HL-60 (cell line): Measurements from ENCODE around the gene MRAS.

Experiments used
- DNase-seq, 2 experiments: peaks; one replicate each; pipeline ENCODE4 v3.0.0-alpha.2; 2010 to 2020; ENCODE audit warnings: low read depth in 1 of 2, low spot score in 1 of 2
- H3K27ac ChIP-seq: fragments of 250-450 bp; sonication (Bioruptor Pico); replicated peaks from 2 replicates; pipeline ENCODE4 v1.5.1; 2020; ENCODE audit warnings: mild to moderate bottlenecking, moderate library complexity
- H3K27me3 ChIP-seq: fragments of 250-450 bp; sonication (Bioruptor Pico); 2 replicates; pipeline ENCODE4 v1.5.1; 2021; ENCODE audit warnings: mild to moderate bottlenecking, moderate library complexity; ENCODE audit not compliant: insufficient read depth, poor library complexity, severe bottlenecking
- H3K4me3 ChIP-seq: replicated peaks from 2 replicates; pipeline ENCODE4 v1.5.1; 2011; ENCODE audit warnings: mild to moderate bottlenecking, control low read depth, low read length; ENCODE audit not compliant: insufficient read depth
- GABPA ChIP-seq: IDR thresholded peaks from 2 replicates; pipeline ENCODE4 v1.6.1; 2012; ENCODE audit warnings: low read depth
- POLR2AphosphoS5 ChIP-seq: IDR thresholded peaks from 2 replicates; pipeline ENCODE4 v1.6.1; 2012; ENCODE audit warnings: low read depth
- SPI1 ChIP-seq: IDR thresholded peaks from 2 replicates; pipeline ENCODE4 v1.6.1; 2012; ENCODE audit warnings: low read depth, mild to moderate bottlenecking, borderline replicate concordance
- TF ChIP-seq, protein P1 (sequence below): IDR thresholded peaks from 2 replicates; pipeline ENCODE4 v1.6.1; 2012; ENCODE audit warnings: low read depth; ENCODE audit not compliant: insufficient replicate concordance
- TF ChIP-seq, protein P2 (sequence below): IDR thresholded peaks from one replicate; pipeline ENCODE4 v1.5.1; 2011; ENCODE audit warnings: low read length, control low read depth, inconsistent platforms; ENCODE audit not compliant: insufficient read depth

Gene MRAS

DNA sequence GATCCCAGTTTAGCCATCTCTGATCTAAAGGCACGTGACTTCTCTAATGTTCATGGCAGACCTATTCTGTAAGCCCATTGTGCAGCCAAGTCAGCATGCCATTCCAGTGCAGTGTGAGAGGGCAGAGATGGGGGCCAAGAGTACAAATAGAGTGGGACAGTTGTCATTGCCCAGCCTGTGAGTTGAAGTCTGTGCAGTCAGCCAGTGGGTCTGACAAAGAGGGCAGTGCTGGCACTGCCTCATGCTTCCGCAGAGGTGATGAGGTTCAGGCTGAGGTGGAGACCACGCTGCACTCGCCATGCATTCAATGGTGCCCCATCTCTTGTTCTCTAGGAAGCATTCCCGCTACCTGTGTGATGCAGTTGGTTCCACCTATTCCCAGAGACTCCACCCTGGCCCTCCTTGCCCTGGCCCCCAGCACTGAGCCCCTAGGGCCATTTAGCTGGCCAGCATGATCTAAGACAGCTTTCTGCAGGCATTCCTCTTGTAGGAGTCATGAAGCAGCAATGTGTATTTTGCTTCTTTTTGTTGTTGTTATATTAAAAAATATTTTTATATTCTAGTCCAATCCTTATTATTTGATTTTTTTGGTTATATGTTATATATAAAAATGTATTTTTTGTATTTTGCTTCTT, 3.7 kb downstream of the MRAS start:
- H3K4me3 ChIP-seq, result no peak overlapping the region
- TF ChIP-seq GABPA, result no peak
- TF ChIP-seq, protein P1, sequence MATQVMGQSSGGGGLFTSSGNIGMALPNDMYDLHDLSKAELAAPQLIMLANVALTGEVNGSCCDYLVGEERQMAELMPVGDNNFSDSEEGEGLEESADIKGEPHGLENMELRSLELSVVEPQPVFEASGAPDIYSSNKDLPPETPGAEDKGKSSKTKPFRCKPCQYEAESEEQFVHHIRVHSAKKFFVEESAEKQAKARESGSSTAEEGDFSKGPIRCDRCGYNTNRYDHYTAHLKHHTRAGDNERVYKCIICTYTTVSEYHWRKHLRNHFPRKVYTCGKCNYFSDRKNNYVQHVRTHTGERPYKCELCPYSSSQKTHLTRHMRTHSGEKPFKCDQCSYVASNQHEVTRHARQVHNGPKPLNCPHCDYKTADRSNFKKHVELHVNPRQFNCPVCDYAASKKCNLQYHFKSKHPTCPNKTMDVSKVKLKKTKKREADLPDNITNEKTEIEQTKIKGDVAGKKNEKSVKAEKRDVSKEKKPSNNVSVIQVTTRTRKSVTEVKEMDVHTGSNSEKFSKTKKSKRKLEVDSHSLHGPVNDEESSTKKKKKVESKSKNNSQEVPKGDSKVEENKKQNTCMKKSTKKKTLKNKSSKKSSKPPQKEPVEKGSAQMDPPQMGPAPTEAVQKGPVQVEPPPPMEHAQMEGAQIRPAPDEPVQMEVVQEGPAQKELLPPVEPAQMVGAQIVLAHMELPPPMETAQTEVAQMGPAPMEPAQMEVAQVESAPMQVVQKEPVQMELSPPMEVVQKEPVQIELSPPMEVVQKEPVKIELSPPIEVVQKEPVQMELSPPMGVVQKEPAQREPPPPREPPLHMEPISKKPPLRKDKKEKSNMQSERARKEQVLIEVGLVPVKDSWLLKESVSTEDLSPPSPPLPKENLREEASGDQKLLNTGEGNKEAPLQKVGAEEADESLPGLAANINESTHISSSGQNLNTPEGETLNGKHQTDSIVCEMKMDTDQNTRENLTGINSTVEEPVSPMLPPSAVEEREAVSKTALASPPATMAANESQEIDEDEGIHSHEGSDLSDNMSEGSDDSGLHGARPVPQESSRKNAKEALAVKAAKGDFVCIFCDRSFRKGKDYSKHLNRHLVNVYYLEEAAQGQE, result no peak
- no peak for TF ChIP-seq SPI1
- no peak for TF ChIP-seq POLR2AphosphoS5
- TF ChIP-seq, protein P2, sequence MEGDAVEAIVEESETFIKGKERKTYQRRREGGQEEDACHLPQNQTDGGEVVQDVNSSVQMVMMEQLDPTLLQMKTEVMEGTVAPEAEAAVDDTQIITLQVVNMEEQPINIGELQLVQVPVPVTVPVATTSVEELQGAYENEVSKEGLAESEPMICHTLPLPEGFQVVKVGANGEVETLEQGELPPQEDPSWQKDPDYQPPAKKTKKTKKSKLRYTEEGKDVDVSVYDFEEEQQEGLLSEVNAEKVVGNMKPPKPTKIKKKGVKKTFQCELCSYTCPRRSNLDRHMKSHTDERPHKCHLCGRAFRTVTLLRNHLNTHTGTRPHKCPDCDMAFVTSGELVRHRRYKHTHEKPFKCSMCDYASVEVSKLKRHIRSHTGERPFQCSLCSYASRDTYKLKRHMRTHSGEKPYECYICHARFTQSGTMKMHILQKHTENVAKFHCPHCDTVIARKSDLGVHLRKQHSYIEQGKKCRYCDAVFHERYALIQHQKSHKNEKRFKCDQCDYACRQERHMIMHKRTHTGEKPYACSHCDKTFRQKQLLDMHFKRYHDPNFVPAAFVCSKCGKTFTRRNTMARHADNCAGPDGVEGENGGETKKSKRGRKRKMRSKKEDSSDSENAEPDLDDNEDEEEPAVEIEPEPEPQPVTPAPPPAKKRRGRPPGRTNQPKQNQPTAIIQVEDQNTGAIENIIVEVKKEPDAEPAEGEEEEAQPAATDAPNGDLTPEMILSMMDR, result no peak
- DNase-seq, result no peak
- peaks cover 37% of the 10 kb centered on the region for H3K27me3 ChIP-seq
- H3K27ac ChIP-seq, result no peak overlapping the region

DNA sequence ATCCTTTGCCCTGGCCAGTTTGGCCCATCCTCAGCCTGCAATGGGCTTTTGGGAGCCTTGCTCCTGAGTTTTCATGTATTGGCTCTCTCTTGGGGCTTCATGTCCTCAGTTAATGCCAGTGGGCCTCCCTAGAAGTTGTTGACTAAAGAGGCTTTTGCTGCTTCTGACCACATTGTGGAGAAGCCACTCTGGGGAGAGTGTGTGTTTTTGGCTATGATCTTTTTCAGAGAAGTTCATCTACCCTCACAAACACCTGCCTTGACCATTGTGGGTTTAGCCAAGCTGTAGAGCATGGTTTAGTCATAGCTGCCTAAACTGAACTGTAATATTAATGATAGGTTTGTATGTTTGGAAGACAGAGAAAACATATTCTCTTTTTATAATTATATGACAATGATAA, 6.0 kb downstream of the MRAS start:
- no peak for DNase-seq
- Histone ChIP-seq H3K4me3 (no peak overlapping the region), H3K27ac (no peak overlapping the region), H3K27me3 (peaks cover 25% of the 10 kb centered on the region)
- TF ChIP-seq, protein P1, result no peak
- TF ChIP-seq, protein P2, result no peak
- TF ChIP-seq POLR2AphosphoS5 (no peak), GABPA (no peak), SPI1 (no peak)

DNA sequence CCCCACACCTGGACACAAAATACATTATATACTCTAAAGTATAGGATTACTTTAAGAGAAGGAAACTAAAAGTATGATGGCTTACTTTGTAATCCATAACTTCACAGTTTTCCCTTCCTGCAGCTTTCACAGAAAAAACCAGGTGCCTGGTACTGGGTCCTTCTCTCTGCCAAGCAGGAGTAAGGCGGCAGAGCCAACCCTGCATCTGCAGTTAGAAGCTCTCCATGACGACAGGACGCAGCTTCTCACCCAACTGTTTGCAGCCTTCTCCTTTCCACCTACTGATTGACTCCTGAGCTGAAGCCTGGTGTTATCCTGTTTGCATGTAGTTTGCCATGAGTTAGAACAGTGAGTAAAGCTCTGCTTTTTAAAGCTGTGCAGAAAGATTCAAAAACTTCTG, 6.7 kb downstream of the MRAS start:
- TF ChIP-seq, protein P2, result no peak
- DNase-seq, result no peak
- Histone ChIP-seq H3K27ac (no peak overlapping the region), H3K4me3 (no peak overlapping the region), H3K27me3 (peaks cover 18% of the 10 kb centered on the region)

DNA sequence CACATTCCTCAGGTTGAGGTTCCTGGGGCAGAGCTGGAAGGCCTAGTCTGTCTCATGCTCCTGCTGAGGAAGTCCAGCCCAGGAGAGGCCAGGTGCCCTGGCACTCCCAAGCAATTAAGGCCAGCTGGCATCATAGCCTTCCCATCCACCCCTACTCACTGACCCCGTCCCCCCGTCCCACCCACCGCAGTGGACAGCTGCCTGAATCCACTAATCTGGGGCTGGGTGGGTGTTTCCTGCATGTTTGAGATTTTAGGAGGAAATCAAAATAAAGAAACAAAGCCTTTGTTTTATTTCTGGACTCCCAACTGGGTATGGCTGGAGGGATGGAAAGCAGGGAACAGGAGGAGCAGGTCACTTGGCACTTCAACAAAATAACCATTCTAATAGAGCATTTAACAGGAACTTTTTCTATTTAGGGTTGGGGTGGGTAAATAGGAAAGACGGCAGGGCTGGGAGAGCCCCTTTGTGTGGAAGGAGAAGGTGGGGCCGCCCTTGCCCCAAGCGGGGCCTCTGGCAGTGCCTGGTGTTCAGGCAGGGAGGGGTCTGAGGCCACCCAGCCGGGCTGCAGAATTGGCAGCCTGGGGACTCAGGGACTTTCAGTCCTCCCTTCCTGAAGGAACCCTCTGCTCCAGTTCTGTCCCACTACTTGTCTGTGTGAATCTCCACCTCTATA, 8.5 kb downstream of the MRAS start:
- Histone ChIP-seq H3K27me3 (peaks cover 5% of the 10 kb centered on the region), H3K4me3 (no peak overlapping the region), H3K27ac (no peak overlapping the region)
- TF ChIP-seq GABPA, result no peak
- TF ChIP-seq POLR2AphosphoS5, result no peak
- TF ChIP-seq, protein P2, result no peak
- no peak for DNase-seq
